ENCODE results near the gene HNMT.

The HNMT gene

GRCh38 chr2:137940154-137940553 lies 24.1 kb upstream of the HNMT start:
- no peak for DNase-seq (ENCODE audit: low read depth)
- H3K4me3 ChIP-seq (ENCODE audit: low read length) = no peak overlapping the region
- no peak for TF ChIP-seq CTCF (conservative IDR thresholded peaks at IDR 0.05; ENCODE audit: low read length)

GRCh38 chr2:137942037-137942832 lies 22.0 kb upstream of the HNMT start:
- TF ChIP-seq CTCF (conservative IDR thresholded peaks at IDR 0.05; ENCODE audit: low read length) = no peak
- no peak for DNase-seq (ENCODE audit: low read depth)
- H3K4me3 ChIP-seq (ENCODE audit: low read length) = no peak overlapping the region

GRCh38 chr2:137942833-137943677 lies 21.2 kb upstream of the HNMT start:
- DNase-seq (ENCODE audit: low read depth) = no peak
- H3K4me3 ChIP-seq (ENCODE audit: low read length) = no peak overlapping the region
- no peak for TF ChIP-seq CTCF (conservative IDR thresholded peaks at IDR 0.05; ENCODE audit: low read length)

DNA sequence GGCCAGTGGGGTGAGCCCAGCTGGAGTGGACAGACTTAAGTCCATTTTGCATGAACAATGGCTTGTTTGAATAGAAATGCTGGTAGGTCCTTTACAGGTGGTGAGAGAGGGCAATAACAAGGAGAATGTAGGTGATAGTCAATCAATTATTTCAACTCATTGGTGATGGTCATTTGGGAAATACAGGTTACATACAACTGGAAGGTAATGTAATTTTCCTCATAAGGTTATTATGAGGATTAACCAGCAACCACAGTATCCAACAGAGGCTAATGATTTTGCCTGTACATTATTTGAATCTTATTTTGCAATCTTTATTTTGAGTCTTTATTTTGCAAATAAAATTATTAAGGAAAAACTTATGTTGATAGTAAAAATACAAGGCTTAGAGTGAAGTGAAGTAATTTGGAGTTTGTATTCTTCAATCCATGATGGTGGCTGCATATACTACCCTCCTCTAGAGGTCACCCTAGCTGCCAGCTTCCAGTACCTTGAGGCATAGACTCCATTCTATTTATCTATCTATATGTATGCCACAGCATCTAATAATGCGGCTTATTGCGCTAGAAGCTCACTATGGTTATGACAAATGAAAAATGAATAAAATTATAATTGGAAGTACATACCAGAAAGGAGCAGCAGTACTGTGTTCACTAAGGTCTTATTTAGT lies 20.5 kb upstream of the HNMT start:
- no peak for DNase-seq (ENCODE audit: low read depth)
- TF ChIP-seq CTCF (conservative IDR thresholded peaks at IDR 0.05; ENCODE audit: low read length) = no peak
- no peak overlapping the region for H3K4me3 ChIP-seq (ENCODE audit: low read length)

DNA sequence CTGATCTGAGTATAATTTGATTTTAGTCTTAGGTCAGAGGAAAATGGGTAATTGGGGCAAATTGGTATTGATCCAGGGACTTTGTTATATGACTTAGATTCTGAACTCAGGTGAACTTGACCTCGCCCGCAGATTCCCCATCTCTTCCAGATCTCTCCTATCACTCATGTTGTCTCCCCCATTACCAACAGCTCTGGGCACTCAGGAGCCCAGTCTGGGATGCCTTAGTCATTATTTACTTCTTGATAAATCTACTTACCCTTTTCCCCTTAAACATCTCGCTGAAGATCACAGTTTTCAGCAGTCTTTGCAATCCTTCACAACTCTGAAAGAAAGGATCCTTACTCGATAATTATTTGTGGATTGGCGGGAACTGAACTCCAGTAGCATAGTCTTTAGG lies 19.6 kb upstream of the HNMT start:
- H3K4me3 ChIP-seq (ENCODE audit: low read length) = no peak overlapping the region
- no peak for TF ChIP-seq CTCF (conservative IDR thresholded peaks at IDR 0.05; ENCODE audit: low read length)
- DNase-seq (ENCODE audit: low read depth) = no peak

DNA sequence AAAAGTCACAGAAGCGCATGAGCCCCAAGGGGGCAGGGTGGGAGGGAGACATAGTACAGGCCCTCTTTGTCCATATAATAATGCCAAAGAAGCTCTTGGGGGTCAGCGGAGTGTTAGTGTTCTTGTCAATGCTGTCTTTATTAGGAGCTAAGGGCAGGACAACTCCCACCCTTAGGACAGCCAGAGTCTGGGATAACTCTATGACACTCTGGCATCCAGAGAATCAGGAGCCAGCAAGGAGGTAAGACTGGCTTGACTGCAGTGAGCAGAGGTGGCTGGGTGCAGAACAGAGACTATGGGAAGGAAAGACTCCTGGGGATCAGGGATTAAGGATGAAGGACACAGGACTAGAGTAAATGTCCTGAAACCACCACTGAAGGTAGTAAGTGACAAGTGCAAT lies 19.0 kb upstream of the HNMT start:
- DNase-seq (ENCODE audit: low read depth) = no peak
- no peak for TF ChIP-seq CTCF (conservative IDR thresholded peaks at IDR 0.05; ENCODE audit: low read length)
- H3K4me3 ChIP-seq (ENCODE audit: low read length) = no peak overlapping the region
